Fibroblast of pulmonary artery (primary cell): ENCODE measurements around the gene RHBDF2.

ENCODE experiments used
- DNase-seq: peaks from one replicate; pipeline ENCODE4 v3.0.0-alpha.2; 2010; ENCODE audit warnings: low read depth
- H3K4me3 ChIP-seq: replicated peaks from 2 replicates; pipeline ENCODE4 v1.5.1; 2011; ENCODE audit warnings: low read depth, mild to moderate bottlenecking, control low read depth, low read length, moderate library complexity
- TF ChIP-seq, protein P1 (sequence below): IDR thresholded peaks from 2 replicates; pipeline ENCODE4 v1.5.1; 2011; ENCODE audit warnings: mild to moderate bottlenecking, control low read depth, low read length, inconsistent platforms; ENCODE audit errors: missing control alignments

The RHBDF2 gene

DNA sequence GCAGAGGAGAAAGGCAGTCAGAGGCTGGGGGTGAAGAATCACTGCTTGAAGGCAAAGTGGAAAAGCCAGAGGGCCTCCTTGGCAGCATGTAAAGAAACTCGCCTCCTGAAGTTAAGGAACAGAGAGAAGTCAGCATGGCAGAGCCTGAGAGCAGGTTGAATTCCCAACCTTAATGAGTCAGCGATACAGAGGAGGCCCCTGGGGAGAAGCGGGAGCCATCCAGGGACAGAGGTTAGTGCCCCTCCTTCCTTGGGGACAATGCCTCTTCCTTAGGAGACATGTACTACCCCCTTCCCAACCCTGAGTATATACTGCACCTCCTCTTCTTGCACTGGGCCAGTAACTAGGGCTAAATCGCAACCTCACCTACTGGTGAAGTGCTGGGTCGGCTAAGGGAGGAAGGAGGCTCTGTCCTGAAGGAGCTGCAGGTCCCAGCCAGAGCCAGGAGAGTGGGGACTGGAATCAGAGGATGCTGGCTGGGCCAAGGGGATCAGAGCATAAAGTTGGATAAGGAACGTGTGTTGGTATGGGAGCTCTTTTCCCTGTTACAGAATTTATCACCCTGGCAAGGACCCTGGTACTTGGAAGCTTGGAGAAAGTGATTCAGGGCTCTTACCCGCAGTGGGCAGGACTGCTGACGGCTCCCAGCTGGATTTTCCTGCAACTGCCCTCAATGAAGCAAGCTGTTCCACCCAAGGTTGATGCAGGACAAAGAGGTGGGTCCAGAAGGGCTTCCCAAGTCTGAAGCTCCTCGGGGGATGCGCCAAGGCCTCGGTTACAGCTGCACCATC is 39.3 kb downstream of the RHBDF2 start:
- DNase-seq, result peak; percentile 47
- TF ChIP-seq, protein P1, sequence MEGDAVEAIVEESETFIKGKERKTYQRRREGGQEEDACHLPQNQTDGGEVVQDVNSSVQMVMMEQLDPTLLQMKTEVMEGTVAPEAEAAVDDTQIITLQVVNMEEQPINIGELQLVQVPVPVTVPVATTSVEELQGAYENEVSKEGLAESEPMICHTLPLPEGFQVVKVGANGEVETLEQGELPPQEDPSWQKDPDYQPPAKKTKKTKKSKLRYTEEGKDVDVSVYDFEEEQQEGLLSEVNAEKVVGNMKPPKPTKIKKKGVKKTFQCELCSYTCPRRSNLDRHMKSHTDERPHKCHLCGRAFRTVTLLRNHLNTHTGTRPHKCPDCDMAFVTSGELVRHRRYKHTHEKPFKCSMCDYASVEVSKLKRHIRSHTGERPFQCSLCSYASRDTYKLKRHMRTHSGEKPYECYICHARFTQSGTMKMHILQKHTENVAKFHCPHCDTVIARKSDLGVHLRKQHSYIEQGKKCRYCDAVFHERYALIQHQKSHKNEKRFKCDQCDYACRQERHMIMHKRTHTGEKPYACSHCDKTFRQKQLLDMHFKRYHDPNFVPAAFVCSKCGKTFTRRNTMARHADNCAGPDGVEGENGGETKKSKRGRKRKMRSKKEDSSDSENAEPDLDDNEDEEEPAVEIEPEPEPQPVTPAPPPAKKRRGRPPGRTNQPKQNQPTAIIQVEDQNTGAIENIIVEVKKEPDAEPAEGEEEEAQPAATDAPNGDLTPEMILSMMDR, result no peak
- no peak overlapping the region for H3K4me3 ChIP-seq

DNA sequence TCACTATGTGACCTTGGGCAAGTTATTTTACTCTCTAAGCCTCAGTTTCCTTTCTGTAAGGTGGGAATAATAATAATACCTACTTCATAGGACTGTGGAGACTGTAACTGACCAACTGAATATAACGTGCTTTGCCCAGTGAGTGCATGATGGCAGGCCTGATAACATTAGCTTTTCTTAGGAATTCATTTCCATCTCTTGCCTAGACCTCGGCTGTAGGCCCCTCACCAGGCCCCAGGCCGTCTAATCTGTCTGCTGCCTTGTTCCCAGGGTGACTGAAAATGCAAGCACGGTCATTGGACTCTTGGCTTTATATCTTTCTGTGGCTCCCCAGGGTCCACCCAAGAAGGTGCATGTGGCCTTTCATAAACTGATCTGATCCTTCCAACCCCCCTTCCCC is 41.5 kb downstream of the RHBDF2 start:
- TF ChIP-seq, protein P1, result no peak
- no peak for DNase-seq
- no peak overlapping the region for H3K4me3 ChIP-seq

DNA sequence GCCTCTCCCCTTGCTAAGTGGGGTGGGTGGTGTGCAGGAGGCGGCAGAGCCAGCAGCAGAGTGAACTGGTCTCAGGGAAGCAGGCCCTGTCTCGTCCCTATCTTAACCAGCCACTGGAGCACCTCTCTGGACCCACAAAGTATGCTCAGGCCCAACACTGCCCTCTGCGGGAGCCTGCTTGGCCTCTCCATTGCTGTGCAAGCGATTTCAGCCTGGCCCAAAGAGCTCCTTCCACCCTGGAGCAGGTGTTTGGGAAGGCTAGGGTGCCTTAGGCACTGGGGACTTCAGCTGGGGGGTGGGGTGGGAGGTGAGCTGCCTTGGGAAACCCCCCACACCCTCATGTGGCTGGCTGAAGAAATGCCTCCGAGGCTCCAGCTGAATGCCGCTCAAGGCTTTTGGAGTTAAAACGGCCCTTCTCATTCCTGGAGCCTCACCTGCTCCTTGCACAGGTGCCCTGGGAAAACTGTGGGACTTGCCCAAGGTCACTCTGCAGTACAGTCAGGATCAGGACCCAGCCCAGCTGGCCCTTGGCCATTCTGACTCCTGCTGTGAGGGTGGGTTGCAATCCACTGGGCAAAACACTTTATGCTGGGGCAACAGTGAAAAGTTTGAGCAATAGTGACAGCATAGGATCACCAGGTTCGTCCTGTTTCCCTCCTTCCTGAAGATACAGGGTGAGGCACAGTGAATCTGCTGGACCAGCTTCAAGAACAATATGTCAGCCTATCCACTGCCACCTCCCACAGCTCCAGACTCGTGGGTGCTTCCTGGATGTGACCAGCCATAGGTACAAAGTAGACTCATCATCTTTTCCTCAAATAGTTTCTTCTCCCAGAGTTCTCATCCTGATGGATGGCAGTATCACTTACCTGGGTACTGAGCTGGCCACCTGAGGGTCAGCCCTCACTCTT is 42.4 kb downstream of the RHBDF2 start:
- H3K4me3 ChIP-seq, result no peak overlapping the region
- DNase-seq, result peak; percentile 73
- TF ChIP-seq, protein P1, result peak; percentile 77

DNA sequence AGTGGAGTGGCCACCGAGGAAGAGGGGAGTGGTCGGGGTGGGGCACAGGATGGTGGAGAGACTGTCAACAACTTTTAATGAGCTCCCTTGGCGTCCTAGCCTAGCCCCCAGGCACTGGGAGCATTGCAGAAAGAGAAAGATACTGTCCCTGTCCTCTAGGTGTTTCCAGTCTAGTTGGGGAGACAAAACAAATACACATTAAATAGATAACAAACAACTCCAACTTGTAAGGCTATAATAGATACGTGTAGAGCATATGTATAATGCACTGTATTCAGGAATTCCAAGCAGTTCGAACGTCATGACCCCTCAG is 47.8 kb downstream of the RHBDF2 start:
- H3K4me3 ChIP-seq, result no peak overlapping the region
- TF ChIP-seq, protein P1, result no peak
- DNase-seq, result no peak

DNA sequence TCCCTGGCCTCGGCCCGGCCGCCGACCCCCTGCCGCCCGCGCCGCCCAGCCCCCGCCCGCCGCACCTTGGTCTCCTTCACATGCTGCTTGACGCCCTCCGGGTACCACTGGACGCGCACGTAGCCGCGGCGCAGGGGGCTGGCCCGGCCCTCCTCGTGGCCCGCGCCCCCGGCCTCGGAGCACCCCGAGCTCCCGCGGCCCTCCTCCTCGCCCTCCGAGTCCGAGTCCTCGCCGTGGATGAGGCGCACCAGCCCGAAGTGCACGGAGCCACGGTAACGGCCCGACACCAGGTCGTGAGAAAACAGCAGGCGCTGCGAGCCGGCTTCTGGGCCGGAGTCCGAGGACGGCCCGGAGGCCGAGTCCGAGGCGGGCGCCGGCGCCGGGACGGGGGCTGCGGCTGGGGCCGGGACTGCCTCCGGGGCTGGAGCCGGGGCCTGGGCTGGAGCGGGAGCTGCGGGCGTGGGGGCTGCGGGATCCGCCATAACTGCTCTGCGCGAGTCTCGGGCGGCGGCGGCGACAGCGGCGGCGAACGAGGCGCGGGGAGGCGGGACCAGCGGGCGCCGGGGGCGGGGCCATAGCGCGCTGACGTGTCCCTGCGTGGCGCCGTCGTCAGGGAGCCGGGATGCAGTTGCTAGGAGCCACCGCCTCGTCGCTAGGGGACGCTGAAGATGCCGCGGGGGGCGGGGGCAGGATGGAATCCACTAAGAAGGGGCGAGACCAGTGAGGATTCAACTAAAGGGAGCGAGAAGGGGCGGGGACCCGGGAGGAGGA is 48.4 kb downstream of the RHBDF2 start, which contains the start of gene UBE2O:
Gene UBE2O, minus strand, starts transcription at position 493 of the 771 bp plus-strand sequence. Its CDS starts 11 bp downstream, at position 482.
- peak within 1 kb of the TSS; percentile 71 for H3K4me3 ChIP-seq
- DNase-seq, result peak; percentile 84
- TF ChIP-seq, protein P1, result peak; percentile 13

DNA sequence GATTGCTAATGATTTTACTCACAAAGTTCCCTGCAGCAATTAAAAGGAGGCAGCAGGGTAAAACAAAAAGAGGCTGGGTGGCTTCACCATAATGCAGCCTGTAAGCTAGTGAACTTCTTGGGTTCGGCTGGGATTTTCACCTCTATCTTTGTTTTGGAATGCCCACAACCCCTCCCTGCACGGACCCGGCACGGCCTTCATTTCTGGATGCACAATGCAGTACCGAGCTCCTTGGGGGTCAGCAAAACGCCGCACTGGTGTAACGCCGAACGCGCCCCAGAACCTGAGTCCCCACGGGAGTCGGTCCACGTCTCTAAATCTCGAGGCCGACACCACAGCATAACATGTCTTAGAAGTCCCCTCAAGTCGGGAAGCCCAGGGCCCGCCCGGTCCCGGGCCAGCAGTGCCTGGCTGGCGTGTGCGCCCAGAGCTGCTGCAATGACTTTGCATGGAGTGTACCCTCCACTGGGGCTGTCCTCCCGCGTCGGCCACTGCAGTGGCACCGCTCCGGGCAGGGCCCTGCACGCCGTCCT is 49.0 kb downstream of the RHBDF2 start:
- DNase-seq, result no peak
- TF ChIP-seq, protein P1, result no peak

More for the DNA sequence above, 49.0 kb downstream of the RHBDF2 start:
- H3K4me3 ChIP-seq, result peak overlapping the region; percentile 71
